NCI-H526 treated with DMSO at 0.1 percent for 48 hours (cell line): Measurements from ENCODE around the gene ZNF540.
A peak's percentile ranks its signal among the peaks of the same experiment; 100 is the strongest.
"Not testable (repeated sequence)": the region's sequence is repeated elsewhere in the genome, so short reads cannot be mapped to it uniquely, and the experiment has no call there.

Source experiments
- DNase-seq: peaks from one replicate; lab custom pipeline; 2025; lab: John Stamatoyannopoulos, UW

ZNF540 gene

DNA sequence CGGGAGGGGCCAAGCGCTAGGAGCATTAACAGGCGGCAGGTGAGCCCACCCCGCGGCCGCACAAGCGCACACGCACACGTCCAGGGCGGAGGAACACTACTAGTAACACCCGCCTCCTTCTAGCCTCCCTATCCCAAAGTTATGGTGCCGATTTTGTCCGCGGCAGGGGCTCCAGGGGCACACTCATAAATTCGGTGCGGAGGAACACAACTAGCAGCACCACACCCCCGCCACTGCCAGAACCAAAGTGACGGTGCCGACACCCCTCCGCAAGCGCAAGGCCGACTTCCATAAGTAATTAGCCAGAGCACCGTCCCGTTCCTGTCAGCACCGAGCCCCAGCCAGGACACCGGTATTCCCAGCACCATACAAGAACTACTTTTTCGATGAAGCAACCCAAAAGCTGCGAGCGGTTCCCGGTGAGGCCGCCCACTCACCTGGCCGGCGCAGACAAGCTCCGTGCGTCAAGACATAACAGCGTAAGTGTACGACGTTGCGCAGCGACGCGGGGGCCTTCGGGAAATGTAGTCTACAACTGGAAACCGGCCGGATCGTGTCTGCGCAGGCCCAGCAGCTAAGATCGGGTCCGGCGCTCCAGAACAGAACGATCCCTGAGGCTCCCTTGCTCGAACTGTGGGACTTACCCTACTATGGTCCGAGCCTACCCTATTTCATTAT is at the start of gene ZNF540, which contains the start of gene ZNF571:
ZNF540 (plus strand) TSS at position 573 of the 678 bp plus-strand sequence. CDS start 3,572 bp downstream, outside the sequence.
ZNF571 (minus strand) TSS at position 489 of the 678 bp plus-strand sequence. CDS start 8,116 bp downstream, outside the sequence.
- DNase-seq: peak; percentile 94

DNA sequence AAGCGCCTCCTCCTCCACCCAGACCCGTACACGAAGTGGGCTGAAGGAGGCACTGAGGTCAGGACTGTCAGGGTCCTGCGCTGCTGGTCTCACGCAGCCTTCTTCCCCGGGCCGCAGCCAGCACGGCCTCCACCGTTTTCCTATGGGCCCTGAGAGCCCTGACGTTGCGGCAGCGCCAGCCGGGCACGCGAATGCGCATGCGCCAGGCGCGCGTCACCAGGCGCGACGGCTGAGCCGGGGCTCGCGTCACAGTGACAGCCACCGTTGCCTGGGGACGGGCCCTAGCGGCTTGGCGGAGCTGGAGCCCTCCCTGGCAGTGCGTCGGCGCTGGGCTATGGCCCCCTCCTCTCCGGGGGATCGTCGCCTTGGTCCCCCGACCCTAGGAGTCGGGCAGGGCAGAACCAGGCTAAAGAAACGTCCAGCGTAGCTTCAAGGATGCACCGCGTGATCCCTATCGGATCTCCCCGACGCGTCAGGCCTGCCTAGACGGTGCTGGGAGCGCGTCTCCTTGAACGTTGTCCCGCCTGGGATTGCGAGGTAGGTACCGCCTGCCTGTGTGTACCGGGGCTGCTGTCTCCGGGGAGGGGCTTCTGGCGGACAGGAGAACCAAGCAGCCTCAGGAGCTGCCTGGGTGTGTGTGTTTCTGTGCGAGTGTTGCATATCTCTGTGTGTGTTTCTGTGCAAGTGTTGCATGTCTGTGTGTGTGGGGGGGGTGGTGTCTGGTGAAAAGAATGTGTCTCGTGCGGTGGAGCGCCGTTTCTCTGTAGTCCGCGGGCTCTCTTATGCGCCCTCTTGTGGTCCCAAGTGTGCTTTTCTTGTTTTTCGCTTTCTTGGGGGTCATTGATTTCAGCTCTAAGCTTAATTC is 43.3 kb upstream of the ZNF540 start:
- DNase-seq: no peak

DNA sequence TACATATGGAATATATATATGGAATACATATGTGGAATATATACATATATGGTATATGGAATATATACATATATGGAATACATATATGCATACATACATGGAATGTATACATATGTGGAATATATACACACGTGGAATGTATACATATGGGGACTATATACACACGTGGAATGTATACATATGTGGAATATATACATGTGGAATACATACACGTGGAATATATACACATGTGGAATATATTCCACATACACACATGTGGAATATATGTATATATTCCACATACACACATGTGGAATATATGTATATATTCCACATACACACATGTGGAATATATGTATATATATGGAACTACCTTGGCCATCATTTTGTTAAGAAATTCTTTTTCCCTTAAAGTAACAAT is 31.2 kb upstream of the ZNF540 start:
- no peak for DNase-seq

DNA sequence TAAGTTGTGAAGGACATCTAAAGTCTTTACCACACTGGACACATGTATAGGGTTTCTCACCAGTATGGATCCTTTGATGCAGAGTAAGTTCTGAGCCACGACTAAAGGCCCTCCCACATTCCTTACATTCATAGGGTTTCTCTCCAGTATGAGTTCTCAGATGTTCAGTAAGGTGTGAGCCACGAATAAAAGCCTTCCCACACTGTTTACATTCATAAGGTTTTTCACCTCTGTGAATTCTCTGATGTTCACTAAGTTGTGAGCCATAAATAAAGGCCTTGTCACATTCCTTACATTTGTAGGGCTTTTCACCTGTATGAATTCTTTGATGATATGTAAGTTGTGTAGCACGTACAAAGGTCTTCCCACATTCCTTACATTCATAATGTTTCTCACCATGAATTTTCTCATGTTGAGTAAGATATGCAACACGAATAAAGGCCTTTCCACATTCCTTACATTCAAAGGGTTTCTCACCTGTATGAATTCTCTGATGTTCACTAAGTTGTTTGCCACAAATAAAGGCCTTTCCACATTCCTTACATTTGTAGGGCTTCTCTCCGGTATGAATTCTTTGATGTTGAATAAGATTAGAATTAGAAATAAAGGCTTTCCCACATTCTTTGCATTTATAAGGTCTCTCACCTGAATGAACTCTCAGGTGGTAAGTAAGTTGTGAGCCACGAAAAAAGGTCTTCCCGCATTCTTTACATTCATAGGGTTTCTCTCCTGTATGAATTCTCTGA is 29.9 kb upstream of the ZNF540 start:
- DNase-seq: no peak

DNA sequence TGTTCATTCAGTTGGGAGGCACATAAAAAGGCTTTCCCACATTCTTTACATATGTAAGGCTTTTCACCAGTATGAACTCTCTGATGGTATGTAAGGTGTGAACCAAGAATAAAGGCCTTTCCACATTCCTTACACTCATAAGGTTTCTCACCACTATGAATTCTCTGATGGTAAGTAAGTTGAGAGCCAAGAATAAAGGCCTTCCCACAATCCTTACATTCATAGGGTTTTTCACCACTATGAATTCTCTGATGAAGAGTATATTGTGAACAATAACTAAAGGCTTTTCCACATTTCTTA is 29.4 kb upstream of the ZNF540 start:
- no peak for DNase-seq

DNA sequence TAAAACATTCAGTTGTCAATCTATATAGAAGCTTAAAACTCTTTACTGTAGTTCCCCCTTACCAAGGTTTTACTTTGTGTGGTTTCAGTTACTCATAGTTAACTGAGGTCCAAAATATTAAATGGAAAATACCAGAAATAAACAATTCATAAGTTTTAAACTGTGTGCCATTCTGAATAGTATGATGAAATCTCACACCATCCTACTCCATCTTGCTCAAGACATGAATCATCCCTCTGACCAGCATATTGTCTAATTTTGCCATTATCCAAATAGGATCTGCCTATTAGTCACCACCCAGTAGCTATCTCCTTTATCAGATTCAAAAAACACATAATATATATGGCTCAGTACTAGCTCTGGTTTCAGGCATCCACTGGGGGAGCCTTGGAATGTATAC is 22.5 kb upstream of the ZNF540 start:
- DNase-seq: no peak

DNA sequence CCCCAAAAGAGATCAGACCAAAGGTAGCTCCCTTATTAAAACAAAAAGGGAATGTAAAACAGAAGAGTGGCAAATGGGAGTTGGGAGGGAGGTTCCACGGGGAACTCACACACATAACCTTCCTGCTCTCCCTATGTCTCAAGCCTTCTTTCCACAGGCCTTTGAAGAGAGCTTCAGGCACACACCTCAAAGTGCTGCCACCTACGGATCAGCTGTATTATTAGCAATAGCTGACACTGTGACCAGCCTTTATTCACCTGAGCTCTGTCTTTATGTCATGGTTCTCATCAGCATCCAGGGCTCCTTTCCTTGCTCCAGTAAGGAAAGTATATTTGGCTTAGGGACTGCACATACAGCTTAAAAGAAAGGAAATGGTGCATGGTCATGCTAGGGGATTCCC is 11.3 kb upstream of the ZNF540 start:
- no peak for DNase-seq

DNA sequence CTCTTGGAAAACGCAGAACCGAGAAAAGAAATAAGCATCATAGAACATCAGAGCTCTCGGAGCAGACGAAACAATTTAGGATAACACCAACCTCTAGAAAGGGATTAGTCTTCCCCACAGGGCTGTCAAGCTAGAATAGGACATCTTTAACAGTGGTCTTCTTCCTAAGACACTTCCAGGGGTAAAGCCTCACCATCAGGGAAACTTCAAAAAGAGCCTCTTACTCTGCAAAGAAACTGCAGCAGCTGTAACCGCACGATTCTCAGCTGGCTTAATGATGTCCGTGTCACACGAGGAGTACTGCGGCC is 726 bp upstream of the ZNF540 start:
- DNase-seq: no peak

DNA sequence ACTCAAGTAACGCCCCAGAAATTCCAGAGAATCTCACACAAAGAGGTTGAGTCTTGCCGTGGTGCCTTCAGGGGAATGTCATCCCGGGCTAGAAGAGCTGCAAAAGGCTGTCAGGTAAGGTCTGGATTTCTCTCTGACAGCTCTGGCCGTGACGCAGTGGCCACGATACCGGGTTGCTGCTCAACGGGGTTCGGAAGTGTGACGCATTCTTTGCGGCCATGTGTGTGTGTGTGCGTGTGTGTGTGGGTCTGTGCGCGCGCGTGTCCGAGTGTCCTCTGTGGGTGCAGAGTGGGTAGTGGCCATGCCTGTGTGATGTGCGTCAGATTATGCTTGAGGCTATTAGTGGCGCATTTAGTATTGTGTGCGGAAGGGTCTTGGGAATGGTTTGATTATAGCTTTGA is 306 bp downstream of the ZNF540 start:
- DNase-seq: peak; percentile 44

DNA sequence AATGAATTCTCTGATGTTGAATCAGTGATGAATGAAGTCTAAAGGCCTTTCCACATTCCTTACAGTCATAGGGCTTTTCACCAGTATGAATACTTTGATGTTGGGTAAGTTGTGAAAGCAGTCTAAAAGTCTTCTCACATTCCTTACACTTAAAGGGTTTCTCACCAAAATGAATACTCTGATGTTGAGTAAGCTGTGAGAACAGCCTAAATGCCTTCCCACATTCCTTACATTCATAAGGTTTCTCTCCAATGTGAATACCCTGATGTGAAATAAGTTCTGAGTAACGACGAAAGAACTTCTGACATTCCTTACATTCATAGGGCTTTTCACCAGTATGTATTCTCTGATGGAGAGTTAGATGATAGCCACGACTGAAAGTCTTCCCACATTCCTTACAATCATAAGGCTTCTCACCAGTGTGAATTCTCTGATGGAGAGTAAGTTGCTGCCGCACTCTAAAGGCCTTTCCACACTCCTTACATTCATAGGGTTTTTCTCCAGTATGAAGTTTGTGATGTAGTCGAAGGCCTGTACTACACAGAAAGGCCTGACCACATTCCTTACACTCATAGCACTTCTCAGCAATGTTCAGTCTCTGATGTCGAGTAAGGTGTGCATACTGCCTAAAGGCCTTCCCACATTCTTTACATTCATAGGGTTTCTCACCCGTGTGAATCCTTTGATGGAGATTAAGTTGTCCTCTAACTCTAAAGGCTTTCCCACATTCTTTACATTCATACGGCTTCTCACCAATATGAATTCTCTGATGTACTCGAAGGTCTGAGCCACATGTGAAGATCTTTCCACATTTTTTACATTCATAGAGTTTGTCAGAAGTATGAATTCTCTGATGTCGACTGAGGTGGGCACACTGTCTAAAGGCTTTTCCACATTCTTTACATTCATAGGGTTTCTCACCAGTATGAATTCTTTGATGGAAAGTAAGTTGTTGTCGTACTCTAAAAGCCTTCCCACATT is 40.7 kb downstream of the ZNF540 start:
- DNase-seq: no peak

DNA sequence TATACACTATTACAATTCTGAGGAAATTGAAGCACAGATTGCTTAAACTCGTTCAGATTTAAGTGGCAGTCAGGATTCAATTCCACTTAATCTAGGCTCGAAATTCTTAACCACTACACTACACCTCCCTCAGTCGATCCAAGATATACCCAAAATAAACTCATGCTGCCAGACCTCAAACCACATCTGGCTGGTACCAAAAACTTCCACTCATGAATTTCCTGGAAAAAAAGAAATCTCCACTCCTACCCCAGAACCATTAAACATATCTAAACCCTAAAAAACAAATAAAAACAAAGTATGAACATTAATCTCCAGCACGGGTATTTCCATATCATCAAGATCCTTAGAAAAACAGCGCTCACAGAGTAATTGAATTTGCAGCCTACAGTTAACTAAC is 59.4 kb downstream of the ZNF540 start:
- no peak for DNase-seq

DNA sequence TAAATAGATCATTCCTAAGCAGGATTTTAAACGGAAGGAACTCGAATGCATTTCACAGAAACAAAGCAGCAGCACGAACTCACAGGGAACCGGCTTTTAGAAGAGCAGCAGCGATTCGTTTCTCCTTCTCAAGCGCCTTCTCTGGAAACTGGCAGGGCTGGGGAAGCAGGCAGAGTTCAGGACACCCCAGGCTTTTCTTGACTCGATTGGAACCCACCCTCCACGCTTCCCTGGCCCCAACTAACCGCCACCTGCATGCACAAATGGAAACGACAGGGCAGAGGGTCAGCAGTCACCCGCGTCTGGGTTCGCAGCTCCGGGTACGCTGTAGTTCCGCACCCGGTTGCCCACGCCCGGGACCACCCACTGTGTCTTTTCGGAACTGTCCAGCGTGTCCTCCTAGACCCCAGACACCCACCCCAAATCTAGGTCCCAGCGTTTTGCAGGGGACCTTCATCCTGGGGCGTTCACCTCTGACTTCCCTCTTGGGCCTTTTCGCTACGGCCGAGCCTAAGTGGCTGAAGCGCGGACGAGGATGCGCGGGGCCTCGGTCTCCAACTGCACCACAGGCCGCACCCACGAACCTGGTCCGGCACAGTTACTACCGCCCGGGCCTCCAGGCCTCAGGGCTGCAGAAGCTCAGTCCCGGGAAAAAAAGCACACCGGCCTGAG is 60.1 kb downstream of the ZNF540 start:
- peak; percentile 37 for DNase-seq

DNA sequence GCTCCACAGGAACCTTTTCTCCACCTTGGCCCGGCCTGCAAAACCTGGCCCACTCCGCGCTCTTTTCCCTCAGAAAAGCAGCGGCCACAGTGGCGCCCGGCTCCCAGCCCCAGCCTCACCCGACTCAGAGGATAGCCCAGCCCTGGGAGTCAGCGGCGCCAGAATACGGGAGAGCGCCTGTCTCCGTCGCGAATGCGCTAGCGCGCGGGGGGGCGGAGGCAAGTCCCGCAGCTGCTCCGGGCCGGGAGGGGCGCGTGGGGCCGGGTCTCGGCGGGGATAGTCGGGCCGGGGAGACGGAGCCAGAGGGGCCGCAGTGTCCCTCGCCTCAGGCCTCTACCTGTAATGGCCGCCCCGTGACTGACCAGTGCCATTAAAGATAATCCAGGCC is 60.6 kb downstream of the ZNF540 start, which contains the start of gene ZFP30:
ZFP30 (minus strand) TSS at position 165 of the 388 bp plus-strand sequence. CDS start 7,643 bp downstream, outside the sequence.
- DNase-seq: peak; percentile 76

DNA sequence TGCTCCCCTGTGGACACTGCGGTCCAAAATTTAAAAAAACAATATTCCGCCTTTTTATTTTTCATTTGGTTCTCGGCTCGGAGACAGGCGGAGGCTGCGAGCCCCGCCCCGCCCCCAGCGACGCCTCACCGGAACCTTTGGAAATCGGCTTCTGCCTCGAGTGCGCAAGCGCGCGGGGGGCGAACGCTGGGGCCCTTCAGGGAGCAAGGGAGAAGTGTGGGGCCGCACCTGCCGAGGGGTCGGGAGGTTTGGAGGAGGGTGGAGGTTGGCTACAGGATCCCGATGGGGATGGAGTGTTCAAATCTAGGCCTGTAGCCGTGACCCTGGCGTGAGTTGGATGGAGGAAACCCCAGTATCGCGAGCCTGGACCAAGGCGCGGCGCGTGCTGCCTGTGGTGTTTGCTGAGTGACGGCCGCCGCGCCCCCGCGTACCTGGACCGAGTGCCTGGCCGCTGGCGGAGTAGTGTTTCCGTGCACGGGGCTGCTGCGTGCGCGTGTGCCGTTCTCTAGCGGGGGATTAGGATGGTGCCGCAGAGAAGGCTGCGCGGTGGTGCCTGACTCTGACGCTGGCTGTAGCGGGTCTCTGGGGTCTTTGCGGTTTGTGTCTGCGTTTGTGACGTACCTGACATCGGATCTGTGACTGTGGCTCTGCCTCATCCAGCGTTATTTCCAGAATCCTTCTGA is 61.2 kb downstream of the ZNF540 start:
- DNase-seq: peak; percentile 88

DNA sequence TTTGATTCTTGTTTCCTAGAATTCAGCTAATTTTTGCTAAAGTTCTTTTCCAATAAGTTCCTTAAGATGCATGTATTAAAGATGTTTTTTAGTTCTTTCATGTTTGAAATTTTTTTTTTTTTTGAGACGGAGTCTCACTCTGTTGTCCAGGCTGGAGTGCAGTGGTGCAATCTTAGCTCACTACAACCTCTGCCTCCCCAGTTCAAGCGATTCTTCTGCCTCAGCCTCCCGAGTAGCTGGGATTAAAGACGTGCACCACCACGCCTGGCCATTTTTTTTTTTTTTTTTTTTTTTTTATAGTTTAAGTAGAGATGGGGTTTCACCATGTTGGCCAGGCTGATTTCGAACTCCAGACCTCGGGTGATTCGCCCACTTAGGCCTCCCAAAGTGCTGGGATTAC is 62.5 kb downstream of the ZNF540 start:
- not testable (repeated sequence) for DNase-seq
